ENCODE data around the gene PHACTR3. TPM values are rescaled to one million over a fixed set of nuclear protein-coding genes. Genes with fewer than 3 reads are reported as not detected.
"Not testable (repeated sequence)": the region's sequence is repeated elsewhere in the genome, so short reads cannot be mapped to it uniquely, and the experiment has no call there.

The PHACTR3 gene
- total RNA-seq, 1 donor from 2014 or later: 2.1 TPM

DNA sequence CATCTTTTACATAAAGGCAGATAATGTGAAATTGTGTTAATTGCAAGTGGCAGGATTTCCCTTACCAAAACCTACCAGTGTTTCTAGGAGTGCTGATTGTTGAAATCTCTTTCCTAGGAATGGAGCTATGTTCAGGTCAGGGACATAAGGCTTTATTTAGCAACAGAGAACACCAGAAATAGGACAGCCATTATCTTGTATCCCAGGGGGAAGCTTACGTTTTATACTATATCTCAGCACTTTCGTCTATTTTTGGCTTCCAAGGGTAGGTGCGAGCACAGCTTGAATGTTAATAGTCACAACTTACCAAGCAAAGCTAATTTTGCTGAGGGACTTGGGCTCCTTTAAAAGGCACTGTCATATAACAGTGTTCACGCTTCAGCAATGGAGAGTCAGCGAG lies 235.1 kb downstream of the PHACTR3 start:
- TF ChIP-seq, protein P1, sequence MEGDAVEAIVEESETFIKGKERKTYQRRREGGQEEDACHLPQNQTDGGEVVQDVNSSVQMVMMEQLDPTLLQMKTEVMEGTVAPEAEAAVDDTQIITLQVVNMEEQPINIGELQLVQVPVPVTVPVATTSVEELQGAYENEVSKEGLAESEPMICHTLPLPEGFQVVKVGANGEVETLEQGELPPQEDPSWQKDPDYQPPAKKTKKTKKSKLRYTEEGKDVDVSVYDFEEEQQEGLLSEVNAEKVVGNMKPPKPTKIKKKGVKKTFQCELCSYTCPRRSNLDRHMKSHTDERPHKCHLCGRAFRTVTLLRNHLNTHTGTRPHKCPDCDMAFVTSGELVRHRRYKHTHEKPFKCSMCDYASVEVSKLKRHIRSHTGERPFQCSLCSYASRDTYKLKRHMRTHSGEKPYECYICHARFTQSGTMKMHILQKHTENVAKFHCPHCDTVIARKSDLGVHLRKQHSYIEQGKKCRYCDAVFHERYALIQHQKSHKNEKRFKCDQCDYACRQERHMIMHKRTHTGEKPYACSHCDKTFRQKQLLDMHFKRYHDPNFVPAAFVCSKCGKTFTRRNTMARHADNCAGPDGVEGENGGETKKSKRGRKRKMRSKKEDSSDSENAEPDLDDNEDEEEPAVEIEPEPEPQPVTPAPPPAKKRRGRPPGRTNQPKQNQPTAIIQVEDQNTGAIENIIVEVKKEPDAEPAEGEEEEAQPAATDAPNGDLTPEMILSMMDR (conservative IDR thresholded peaks at IDR 0.05): no peak
- Mint-ChIP-seq H3K36me3 (no peaks in the 10 kb centered on the region), H3K27me3 (peaks cover 62% of the 10 kb centered on the region), H3K4me1 (ENCODE audit: unreplicated experiment) (peaks cover 20% of the 10 kb centered on the region), H3K4me3 (no peak overlapping the region), H3K9me3 (no peaks in the 10 kb centered on the region), H3K27ac (no peak overlapping the region)
- DNase-seq (ENCODE audit: extremely low spot score, unreplicated experiment): no peak

DNA sequence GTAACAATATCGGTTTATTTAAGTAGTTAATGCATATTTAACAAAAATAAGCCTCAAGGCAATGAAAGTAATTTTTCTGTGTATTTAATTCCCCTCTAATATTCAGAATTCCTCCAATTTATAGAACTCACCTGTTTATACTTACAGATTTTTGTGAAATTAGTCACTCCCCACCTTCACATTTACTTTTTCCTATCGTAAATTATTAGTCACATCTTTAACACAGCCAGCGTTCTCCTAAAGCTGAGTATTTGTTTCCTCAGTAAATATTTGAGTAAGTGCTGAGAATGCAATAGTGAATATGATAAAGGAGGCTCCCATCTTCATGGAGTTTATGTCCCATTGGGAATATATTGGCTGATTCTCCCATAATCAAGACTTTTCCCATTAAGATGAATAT lies 241.1 kb downstream of the PHACTR3 start:
- Mint-ChIP-seq H3K4me3 (no peak overlapping the region), H3K36me3 (no peaks in the 10 kb centered on the region), H3K27me3 (peaks cover 36% of the 10 kb centered on the region), H3K9me3 (no peaks in the 10 kb centered on the region), H3K4me1 (ENCODE audit: unreplicated experiment) (no peaks in the 10 kb centered on the region), H3K27ac (no peak overlapping the region)
- DNase-seq (ENCODE audit: extremely low spot score, unreplicated experiment): no peak
- TF ChIP-seq, protein P1 (conservative IDR thresholded peaks at IDR 0.05): no peak

DNA sequence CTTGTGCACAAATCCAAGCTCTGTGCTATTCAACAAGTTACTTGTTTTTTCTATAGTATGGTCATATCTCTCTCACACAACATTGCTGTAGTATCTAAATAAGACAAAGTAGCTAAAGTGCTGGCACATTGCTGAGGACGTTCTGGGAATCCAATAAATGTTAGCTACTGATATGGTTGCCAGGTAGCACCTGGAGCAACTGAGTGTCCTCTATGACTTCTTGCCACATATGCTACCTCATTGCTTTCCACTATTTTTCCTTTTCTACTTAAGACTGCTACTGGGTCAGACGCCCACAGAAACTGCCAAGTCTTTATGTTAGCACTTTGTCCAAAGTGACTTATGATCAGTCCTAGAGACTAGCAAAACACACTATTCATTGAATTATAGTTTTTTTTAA lies 243.8 kb downstream of the PHACTR3 start:
- Mint-ChIP-seq H3K36me3 (no peaks in the 10 kb centered on the region), H3K4me1 (ENCODE audit: unreplicated experiment) (no peaks in the 10 kb centered on the region), H3K4me3 (no peak overlapping the region), H3K27ac (no peak overlapping the region), H3K27me3 (peaks cover 17% of the 10 kb centered on the region), H3K9me3 (no peaks in the 10 kb centered on the region)
- no peak for DNase-seq (ENCODE audit: extremely low spot score, unreplicated experiment)
- TF ChIP-seq, protein P1 (conservative IDR thresholded peaks at IDR 0.05): no peak

DNA sequence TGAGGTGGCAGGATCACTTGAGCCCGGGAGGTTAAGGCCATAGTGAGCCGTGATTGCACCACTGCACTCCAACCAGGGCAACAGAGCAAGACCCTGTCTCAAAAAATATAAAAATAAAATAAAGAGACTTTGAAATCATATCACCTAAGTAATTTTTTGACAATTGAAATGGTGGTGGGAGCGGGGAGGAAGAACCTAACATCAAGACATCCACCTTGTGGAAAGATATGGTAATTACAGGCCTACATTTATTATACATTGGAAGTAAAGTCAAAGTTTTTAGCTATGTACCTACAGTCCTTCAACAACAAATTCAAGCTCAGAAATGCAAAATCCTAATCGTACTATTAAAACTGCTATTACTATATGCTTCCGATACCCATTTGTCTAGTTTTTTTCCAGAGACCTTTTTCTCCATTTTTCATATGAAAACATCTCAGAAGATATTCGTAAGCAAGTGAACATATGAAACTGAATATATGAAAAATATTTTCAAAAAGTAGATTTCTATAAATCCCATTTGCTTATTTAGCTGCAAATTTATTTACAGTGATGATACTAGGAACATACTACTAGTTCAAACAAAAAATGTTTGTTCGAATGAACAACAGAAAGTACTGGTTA lies 245.8 kb downstream of the PHACTR3 start:
- no peaks in the 10 kb centered on the region for H3K36me3 Mint-ChIP-seq

DNA sequence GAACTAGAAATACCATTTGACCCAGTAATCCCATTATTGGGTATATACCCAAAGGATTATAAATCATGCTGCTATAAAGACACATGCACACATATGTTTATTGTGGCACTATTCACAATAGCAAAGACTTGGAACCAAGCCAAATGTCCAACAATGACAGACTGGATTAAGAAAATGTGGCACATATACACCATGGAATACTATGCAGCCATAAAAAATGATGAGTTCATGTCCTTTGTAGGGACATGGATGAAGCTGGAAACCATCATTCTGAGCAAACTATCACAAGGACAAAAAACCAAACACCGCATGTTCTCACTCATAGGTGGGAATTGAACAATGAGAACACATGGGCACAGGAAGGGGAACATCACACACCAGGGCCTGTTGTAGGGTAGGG lies 252.2 kb downstream of the PHACTR3 start:
- not testable (repeated sequence) for H3K9me3 Mint-ChIP-seq; H3K27ac Mint-ChIP-seq; H3K36me3 Mint-ChIP-seq; DNase-seq (ENCODE audit: extremely low spot score, unreplicated experiment); H3K27me3 Mint-ChIP-seq; H3K4me1 Mint-ChIP-seq (ENCODE audit: unreplicated experiment); H3K4me3 Mint-ChIP-seq

More for the DNA sequence above, 245.8 kb downstream of the PHACTR3 start:
- no peaks in the 10 kb centered on the region for H3K4me1 Mint-ChIP-seq (ENCODE audit: unreplicated experiment)
- H3K27me3 Mint-ChIP-seq: peaks cover 7% of the 10 kb centered on the region
- no peak overlapping the region for H3K4me3 Mint-ChIP-seq
- H3K9me3 Mint-ChIP-seq: no peaks in the 10 kb centered on the region
- no peak overlapping the region for H3K27ac Mint-ChIP-seq
- DNase-seq (ENCODE audit: extremely low spot score, unreplicated experiment): no peak
- TF ChIP-seq, protein P1 (conservative IDR thresholded peaks at IDR 0.05): peak; percentile 85

DNA sequence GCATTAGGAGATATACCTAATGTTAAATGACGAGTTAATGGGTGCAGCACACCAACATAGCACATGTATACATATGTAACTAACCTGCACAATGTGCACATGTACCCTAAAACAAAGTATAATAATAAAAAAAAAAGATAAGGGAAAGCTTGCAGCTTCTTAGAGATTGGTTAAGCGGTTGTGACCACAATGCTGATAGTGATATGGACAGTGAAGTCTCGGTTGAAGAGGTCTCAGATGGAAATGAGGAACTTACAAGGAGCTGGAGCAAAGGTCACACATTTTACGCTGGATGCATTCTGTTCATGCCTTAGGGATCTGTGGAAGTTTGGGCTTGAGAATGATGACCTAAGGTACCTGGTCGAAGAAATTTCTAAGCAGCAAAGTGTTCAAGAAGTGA lies 252.6 kb downstream of the PHACTR3 start:
- H3K27me3 Mint-ChIP-seq; H3K9me3 Mint-ChIP-seq; H3K4me1 Mint-ChIP-seq (ENCODE audit: unreplicated experiment); H3K4me3 Mint-ChIP-seq; H3K27ac Mint-ChIP-seq; H3K36me3 Mint-ChIP-seq; DNase-seq (ENCODE audit: extremely low spot score, unreplicated experiment): not testable (repeated sequence)

DNA sequence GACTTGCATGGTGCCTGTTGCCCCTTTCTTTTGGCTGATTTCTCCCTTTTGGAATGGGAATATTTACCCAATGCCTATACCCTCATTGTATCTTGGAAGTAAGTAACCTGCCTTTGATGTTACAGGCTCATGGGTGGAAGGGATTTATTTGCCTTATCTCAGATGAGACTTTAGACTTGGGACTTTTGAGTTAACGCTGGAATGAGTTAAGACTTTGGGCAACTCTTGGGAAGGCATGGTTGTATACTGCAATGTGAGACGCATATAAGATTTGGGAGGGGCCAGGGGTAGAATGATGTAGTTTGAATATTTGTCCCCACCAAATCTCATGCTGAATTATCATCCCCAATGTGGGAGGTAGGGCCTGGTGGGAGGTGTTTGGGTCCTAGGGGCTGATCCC lies 253.6 kb downstream of the PHACTR3 start:
- H3K27ac Mint-ChIP-seq: no peak overlapping the region
- no peak for DNase-seq (ENCODE audit: extremely low spot score, unreplicated experiment)
- TF ChIP-seq, protein P1 (conservative IDR thresholded peaks at IDR 0.05): no peak
- H3K27me3 Mint-ChIP-seq: peaks cover 12% of the 10 kb centered on the region
- H3K36me3 Mint-ChIP-seq: no peaks in the 10 kb centered on the region
- H3K9me3 Mint-ChIP-seq: peaks cover 8% of the 10 kb centered on the region
- no peaks in the 10 kb centered on the region for H3K4me1 Mint-ChIP-seq (ENCODE audit: unreplicated experiment)
- H3K4me3 Mint-ChIP-seq: no peak overlapping the region
